ENCODE data around the gene PAX4.

The PAX4 gene

GRCh38 chr7:127628445-127628844 lies 10.5 kb upstream of the PAX4 start:
- DNase-seq (ENCODE audit: low spot score): no peak

- DNase-seq (ENCODE audit: low spot score): no peak
These were observed 7.4 kb upstream of the PAX4 start for GRCh38 chr7:127625331-127625730.

- no peak for DNase-seq (ENCODE audit: low spot score)
These were observed 2.7 kb upstream of the PAX4 start for GRCh38 chr7:127620406-127621233.

GRCh38 chr7:127619681-127620405 lies 1.9 kb upstream of the PAX4 start:
- no peak for DNase-seq (ENCODE audit: low spot score)

GRCh38 chr7:127618775-127619174 lies 833 bp upstream of the PAX4 start:
- no peak for DNase-seq (ENCODE audit: low spot score)

- no peak for DNase-seq (ENCODE audit: low spot score)
These were observed 1.2 kb downstream of the PAX4 start for GRCh38 chr7:127616724-127617123.

GRCh38 chr7:127612263-127612662 lies 5.7 kb downstream of the PAX4 start:
- DNase-seq (ENCODE audit: low spot score): no peak

- no peak for DNase-seq (ENCODE audit: low spot score)
These were observed 8.6 kb downstream of the PAX4 start for GRCh38 chr7:127609297-127609696.

GRCh38 chr7:127608446-127608845 lies 9.5 kb downstream of the PAX4 start:
- no peak for DNase-seq (ENCODE audit: low spot score)

GRCh38 chr7:127600885-127601284 lies 17.1 kb downstream of the PAX4 start:
- DNase-seq (ENCODE audit: low spot score): no peak

- DNase-seq (ENCODE audit: low spot score): no peak
These were observed 19.6 kb downstream of the PAX4 start for GRCh38 chr7:127598318-127598717.

GRCh38 chr7:127595737-127596136 lies 22.2 kb downstream of the PAX4 start:
- DNase-seq (ENCODE audit: low spot score): no peak

- DNase-seq (ENCODE audit: low spot score): no peak
These were observed 23.5 kb downstream of the PAX4 start for GRCh38 chr7:127594490-127594889.

- no peak for DNase-seq (ENCODE audit: low spot score)
These were observed 25.4 kb downstream of the PAX4 start for GRCh38 chr7:127592550-127592949.

GRCh38 chr7:127591591-127591990 lies 26.4 kb downstream of the PAX4 start:
- no peak for DNase-seq (ENCODE audit: low spot score)

GRCh38 chr7:127591189-127591588 lies 26.8 kb downstream of the PAX4 start:
- no peak for DNase-seq (ENCODE audit: low spot score)

- DNase-seq (ENCODE audit: low spot score): no peak
These were observed 28.0 kb downstream of the PAX4 start for GRCh38 chr7:127589896-127590295.

- DNase-seq (ENCODE audit: low spot score): peak; percentile 26
These were observed 29.1 kb downstream of the PAX4 start for GRCh38 chr7:127588697-127589482.

- DNase-seq (ENCODE audit: low spot score): peak; percentile 88
These were observed 29.8 kb downstream of the PAX4 start, which contains the start of gene ARF5 for GRCh38 chr7:127588019-127588696. Gene ARF5, plus strand, starts transcription at chr7:127588411. Its CDS starts 88 bp downstream, at chr7:127588499.

- no peak for DNase-seq (ENCODE audit: low spot score)
These were observed 30.3 kb downstream of the PAX4 start for GRCh38 chr7:127587663-127588018.

- no peak for DNase-seq (ENCODE audit: low spot score)
These were observed 31.6 kb downstream of the PAX4 start for GRCh38 chr7:127586346-127586745.
